GM08714 (cell line): Measurements from ENCODE around the gene CCDC18.
A peak's percentile ranks its signal among the peaks of the same experiment; 100 is the strongest.
"Not testable (repeated sequence)": the region's sequence is repeated elsewhere in the genome, so short reads cannot be mapped to it uniquely, and the experiment has no call there.

Experiments used
- H3K4me3 ChIP-seq: fragments of 200-500 bp; sonication (Bioruptor generic); 2 replicates; pipeline ENCODE4 v1.5.1; 2014; ENCODE audit warnings: mild to moderate bottlenecking, low read length, inconsistent platforms
- ZNF274 ChIP-seq: IDR thresholded peaks from 2 replicates; pipeline ENCODE4 v1.6.1; 2012; ENCODE audit warnings: mild to moderate bottlenecking, low read depth, low read length

CCDC18 gene

DNA sequence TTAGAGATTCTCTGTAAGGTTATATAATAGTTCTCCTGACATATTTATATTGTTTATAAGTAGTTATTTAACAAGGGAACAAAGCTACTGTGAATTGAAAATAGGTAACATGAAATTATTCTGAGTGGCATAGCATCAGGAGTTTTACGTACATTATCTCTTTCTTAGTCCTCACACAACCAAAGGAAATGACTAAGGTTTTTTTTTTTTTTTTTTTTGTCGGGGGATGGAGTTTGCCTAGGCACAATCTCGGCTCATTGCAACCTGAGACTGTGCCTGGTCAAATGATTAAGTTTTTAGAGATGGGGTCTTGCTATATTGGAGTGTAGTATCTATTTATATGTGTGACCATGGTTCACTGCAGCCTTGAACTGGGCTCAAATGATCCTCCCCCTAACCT is 25.2 kb upstream of the CCDC18 start:
- H3K4me3 ChIP-seq, result no peak overlapping the region
- no peak for TF ChIP-seq ZNF274

GRCh38 chr1:93159337-93159736 is 21.2 kb upstream of the CCDC18 start:
- no peak overlapping the region for H3K4me3 ChIP-seq
- no peak for TF ChIP-seq ZNF274

DNA sequence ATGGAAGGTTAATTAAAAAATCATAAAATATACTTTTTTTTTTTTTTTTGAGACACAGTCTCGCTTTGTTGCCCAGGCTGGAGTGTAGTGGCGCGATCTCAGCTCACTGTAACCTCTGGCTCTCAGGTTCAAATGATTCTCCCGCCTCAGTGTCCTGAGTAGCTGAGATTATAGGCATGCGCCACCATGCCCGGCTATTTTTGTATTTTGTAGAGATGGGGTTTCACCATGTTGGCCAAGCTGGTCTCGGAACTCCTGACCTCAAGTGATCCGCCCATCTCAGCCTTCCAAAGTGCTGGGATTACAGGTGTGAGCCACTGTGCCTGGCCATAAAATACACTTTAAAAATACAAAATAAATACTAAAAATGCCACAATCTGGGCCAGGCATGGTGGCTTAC is 17.2 kb upstream of the CCDC18 start:
- not testable (repeated sequence) for H3K4me3 ChIP-seq

GRCh38 chr1:93164816-93165215 is 15.7 kb upstream of the CCDC18 start:
- TF ChIP-seq ZNF274, result no peak
- H3K4me3 ChIP-seq, result no peak overlapping the region

GRCh38 chr1:93165895-93166294 is 14.6 kb upstream of the CCDC18 start:
- H3K4me3 ChIP-seq, result not testable (repeated sequence)

DNA sequence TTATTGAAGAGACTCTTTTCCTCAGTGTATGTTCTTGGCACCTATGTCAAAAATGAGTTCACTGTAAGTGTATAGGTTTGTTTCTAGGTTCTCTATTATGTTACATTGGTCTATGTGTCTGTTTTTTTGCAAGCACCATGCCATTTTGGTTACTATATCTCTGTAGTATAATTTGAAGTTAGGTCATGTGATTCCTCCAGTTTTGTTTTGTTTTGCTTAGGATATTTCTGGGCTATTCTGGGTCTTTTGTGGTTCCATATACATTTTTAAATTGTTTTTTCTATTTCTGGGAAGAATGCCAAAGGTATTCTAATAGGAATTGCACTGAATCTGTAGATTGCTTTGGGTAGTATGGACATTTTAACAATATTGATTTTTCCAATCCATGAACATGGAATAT is 13.5 kb upstream of the CCDC18 start:
- no peak for TF ChIP-seq ZNF274
- no peak overlapping the region for H3K4me3 ChIP-seq

DNA sequence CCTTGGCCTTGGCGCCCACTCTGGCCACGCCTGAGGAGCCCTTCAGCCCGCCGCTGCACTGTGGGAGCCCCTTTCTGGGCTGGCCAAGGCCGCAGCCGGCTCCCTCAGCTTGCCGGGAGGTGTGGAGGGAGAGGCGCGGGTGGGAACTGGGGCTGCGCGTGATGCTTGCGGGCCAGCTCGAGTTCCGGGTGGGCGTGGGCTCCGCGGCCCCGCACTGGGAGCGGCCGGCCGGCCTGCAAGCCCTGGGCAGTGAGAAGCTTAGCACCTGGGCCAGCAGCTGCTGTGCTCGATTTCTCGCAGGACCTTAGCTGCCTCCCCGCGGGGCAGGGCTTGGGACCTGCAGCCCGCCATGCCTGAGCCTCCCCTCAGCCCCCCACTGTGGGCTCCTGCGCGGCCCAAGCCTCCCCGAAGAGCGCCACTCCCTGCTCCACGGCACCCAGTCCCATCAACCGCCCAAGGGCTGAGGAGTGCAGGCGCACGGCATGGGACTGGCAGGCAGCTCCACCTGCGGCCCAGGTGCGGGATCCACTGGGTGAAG is 10.3 kb upstream of the CCDC18 start:
- not testable (repeated sequence) for H3K4me3 ChIP-seq

DNA sequence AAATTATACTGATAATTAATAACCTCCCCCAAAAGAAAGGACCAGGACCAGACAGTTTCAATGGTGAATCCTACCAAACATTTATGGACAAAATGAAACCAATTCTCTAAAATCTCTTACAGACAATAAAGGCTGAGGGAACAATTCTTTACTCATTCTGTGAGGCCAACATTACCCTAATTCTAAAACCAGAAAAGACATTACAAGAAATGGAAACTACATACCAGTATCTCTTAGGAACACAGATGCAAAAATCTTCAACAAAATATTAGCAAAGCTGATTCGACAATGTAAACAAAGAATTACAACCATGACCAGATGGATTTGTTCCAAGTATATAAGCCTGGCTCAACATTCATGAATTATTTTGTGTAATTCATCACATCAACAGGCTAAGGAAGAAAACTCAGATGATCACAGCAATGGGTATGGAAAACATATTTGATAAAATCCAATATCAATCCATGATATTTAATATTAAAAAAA is 8.9 kb upstream of the CCDC18 start:
- no peak for TF ChIP-seq ZNF274
- peak overlapping the region; percentile 23; the same call in 1 of the 2 replicates for H3K4me3 ChIP-seq

DNA sequence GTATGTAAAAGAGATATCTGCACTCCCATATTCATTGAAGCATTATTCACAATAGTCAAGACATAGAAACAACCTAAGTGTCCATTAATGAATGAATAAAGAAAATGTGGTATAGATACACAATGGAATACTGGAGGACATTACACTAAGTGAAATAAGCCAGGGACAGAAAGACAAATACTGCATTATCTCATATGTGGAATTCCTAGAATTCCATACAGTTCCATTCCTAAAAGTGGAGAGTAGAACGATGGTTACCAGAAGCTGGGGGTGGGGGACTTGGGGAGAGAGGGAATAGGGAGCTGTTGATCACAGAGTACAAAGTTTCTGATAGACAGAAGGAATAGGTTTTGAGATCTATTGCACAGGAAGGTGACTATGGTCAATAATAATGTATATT is 7.7 kb upstream of the CCDC18 start:
- no peak overlapping the region for H3K4me3 ChIP-seq
- TF ChIP-seq ZNF274, result no peak

- not testable (repeated sequence) for H3K4me3 ChIP-seq
Observed at GRCh38 chr1:93174638-93175037, 5.9 kb upstream of the CCDC18 start.

DNA sequence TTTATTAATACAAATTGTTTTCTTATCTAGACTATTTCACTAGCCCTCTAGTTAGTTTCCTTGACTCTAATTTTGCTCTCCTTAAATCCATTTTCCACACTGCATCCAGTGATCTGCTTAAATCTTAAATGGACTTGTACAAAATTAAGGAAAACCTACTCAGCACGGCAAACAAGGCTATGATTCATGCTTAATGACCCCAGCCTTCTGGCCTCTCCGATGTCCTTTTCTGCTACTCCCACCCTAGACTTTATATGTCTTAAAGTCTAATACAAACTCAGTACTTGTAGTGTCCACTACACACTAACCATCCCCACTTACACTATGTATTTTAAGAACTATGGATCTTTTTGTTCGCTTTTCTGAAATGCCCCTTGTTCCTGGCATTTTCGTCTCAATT is 2.5 kb upstream of the CCDC18 start:
- peak overlapping the region; percentile 80 for H3K4me3 ChIP-seq
- TF ChIP-seq ZNF274, result no peak

- peak overlapping the region; percentile 80 for H3K4me3 ChIP-seq
- TF ChIP-seq ZNF274, result no peak
Observed at GRCh38 chr1:93178418-93178817, 2.1 kb upstream of the CCDC18 start.

GRCh38 chr1:93179886-93180722 is 420 bp upstream of the CCDC18 start, which contains the start of gene TMED5:
Gene TMED5, minus strand, starts transcription at chr1:93180413. Its CDS starts 171 bp downstream, at chr1:93180242.
- H3K4me3 ChIP-seq, result peak within 1 kb of the TSS; percentile 80
- TF ChIP-seq ZNF274, result no peak

DNA sequence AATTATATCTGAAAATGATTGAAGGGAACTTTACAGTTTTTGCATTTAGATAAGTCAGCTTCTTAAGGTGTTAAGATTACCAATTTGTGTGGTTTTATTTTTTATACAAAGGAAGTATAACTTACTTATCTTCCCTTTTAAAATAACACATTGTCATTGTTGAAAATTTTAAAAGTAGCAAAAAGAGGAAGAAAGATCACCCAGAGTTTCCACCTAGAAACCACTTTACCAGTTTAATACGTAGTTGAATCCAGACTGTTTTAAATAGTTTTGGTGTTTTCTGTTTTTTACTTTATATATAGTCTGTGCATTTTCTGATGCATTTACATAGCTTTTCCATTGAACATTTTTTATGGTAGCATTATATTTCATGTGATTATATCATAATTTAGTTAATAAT is 6.1 kb downstream of the CCDC18 start:
- H3K4me3 ChIP-seq, result no peak overlapping the region
- no peak for TF ChIP-seq ZNF274

- TF ChIP-seq ZNF274, result no peak
- H3K4me3 ChIP-seq, result no peak overlapping the region
Observed at GRCh38 chr1:93190432-93190831, 9.9 kb downstream of the CCDC18 start.

- TF ChIP-seq ZNF274, result no peak
- H3K4me3 ChIP-seq, result no peak overlapping the region
Observed at GRCh38 chr1:93194231-93194990, 13.9 kb downstream of the CCDC18 start.
